AG04449 (cell line): ENCODE results near the gene RFX4.
"Not testable (repeated sequence)": the region's sequence is repeated elsewhere in the genome, so short reads cannot be mapped to it uniquely, and the experiment has no call there.

Experiments used
- CTCF ChIA-PET: fragments of 350-600 bp; formaldehyde crosslinking; extraction: SDS; loops from one replicate; lab custom pipeline; 2021; ENCODE audit warnings: antibody characterized with exemption; lab: Yijun Ruan, JAX
- POLR2A ChIA-PET: fragments of 400-600, 350-600 bp; formaldehyde crosslinking; extraction: SDS; loops from one replicate; lab custom pipeline; 2020; ENCODE audit warnings: antibody characterized with exemption, inconsistent platforms; lab: Yijun Ruan, JAX
- DNase-seq: peaks from one replicate; pipeline ENCODE4 v3.0.0-alpha.2; 2010; ENCODE audit warnings: low read depth, low spot score
- H3K4me3 ChIP-seq: 2 replicates; pipeline ENCODE4 v1.5.1; 2011; ENCODE audit warnings: low read depth, mild to moderate bottlenecking, control low read depth, low read length
- CTCF ChIP-seq: IDR thresholded peaks from one replicate; pipeline ENCODE4 v1.5.1; 2011; ENCODE audit warnings: mild to moderate bottlenecking, moderate library complexity, low read length, control low read depth, inconsistent platforms; ENCODE audit not compliant: insufficient read depth; ENCODE audit errors: missing control alignments

RFX4 gene

GRCh38 chr12:106720696-106721095 is 137.9 kb downstream of the RFX4 start:
- no peak for DNase-seq
- no peak for TF ChIP-seq CTCF
- ChIA-PET CTCF (no interaction called here), POLR2A (no interaction called here)
- no peak overlapping the region for H3K4me3 ChIP-seq

DNA sequence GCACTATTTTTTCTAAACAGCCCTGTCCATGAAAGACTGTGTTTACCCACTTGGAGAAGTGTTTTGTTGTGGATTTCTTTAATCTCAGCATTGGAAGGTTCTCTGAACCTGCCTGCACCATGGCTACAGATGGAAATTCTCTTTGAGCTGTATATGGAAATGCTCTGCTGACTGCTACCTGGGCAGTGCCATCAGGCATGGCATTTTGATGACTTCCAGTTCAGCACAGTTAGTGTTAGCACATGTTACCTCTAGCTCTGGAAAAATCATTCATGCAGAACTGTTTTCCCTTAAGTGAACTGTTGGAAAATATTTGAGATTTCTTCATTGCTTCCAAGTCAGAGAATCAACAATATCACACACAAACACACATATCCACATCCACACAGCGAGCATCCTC is 139.1 kb downstream of the RFX4 start:
- no peak for TF ChIP-seq CTCF
- POLR2A ChIA-PET: no interaction called here
- CTCF ChIA-PET: no interaction called here
- H3K4me3 ChIP-seq: no peak overlapping the region
- DNase-seq: no peak

DNA sequence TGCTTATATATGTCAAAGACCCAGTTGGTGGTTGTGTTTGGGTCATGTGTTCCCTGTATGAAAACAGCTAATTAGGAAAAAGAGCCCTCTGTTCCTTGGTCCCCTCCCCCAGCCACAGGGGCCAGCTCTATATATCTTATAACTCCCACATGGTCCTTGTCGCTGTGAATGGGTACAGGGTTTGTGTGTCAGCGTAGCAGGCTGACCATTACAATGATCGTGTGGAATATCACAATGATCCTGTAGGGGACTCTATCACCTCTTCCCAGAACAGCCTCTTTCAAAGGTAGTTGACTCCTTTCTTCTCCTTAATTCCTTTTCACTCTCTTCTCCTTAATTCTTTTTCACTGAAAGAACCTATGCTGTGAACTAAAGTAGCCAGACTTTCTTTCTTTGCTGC is 140.0 kb downstream of the RFX4 start:
- H3K4me3 ChIP-seq: no peak overlapping the region
- TF ChIP-seq CTCF: no peak
- ChIA-PET POLR2A (no interaction called here), CTCF (no interaction called here)
- DNase-seq: no peak

- DNase-seq: no peak
- CTCF ChIA-PET: no interaction called here
- TF ChIP-seq CTCF: no peak
- no peak overlapping the region for H3K4me3 ChIP-seq
- POLR2A ChIA-PET: no interaction called here
Measured at GRCh38 chr12:106723416-106723815, 140.6 kb downstream of the RFX4 start.

DNA sequence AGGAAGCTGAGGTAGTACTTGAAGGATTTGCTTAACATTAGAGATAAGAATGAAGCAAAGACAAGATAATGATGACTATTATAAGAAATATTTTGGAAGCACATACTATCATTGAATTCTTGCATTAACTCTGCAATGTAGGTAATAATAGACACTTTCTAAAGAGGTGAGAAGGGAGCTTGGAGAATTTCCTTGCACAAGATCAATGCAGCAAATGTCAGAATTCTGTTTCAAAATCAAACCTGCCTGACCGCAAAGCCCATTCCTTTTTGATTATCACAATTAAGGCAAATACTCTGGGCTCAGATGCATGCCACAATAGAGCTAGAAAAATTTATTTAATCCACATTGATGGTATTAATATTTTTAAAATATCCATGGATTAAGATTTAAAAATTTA is 141.3 kb downstream of the RFX4 start:
- no peak for DNase-seq

DNA sequence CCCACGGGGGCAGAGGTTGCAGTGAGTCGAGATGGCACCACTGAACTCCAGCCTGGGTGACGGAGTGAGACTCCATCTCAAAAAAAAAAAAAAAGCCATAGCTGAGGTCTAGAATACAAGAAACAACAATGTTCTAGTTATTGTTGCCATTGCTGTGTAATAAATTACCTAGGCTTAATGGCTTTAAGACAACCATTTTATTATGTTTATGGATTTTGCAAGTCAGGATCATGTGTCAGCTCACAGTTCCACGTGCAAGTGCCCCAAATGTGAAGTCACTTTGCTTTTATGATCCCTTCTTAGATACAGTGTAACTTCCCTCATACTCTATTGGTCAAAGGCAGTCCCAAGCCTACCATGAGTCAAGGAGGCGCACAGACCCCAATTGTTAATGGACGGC is 142.1 kb downstream of the RFX4 start:
- TF ChIP-seq CTCF: no peak
- ChIA-PET POLR2A (no interaction called here), CTCF (no interaction called here)
- no peak overlapping the region for H3K4me3 ChIP-seq
- no peak for DNase-seq

More for the DNA sequence above, 141.3 kb downstream of the RFX4 start:
- ChIA-PET CTCF (no interaction called here), POLR2A (no interaction called here)
- H3K4me3 ChIP-seq: no peak overlapping the region
- no peak for TF ChIP-seq CTCF

- H3K4me3 ChIP-seq, POLR2A ChIA-PET, DNase-seq, CTCF ChIA-PET: not testable (repeated sequence)
Measured at GRCh38 chr12:106726603-106727202, 143.9 kb downstream of the RFX4 start.
